K562 (cell line): ENCODE data around the gene MEAF6. TPM values are rescaled to one million over a fixed set of nuclear protein-coding genes. Genes with fewer than 3 reads are reported as not detected.
A peak's percentile ranks its signal among the peaks of the same experiment; 100 is the strongest.

Experiments used
- BMI1 ChIP-seq: fragments of 150-350 bp; IDR thresholded peaks from 2 replicates; pipeline ENCODE4 v1.6.1; 2014; ENCODE audit warnings: low read length
- CBX2 ChIP-seq: fragments of 200-600 bp; sonication (generic); IDR thresholded peaks from one replicate; pipeline ENCODE4 v1.6.1; 2012; ENCODE audit warnings: mild to moderate bottlenecking, low read length, inconsistent platforms; ENCODE audit not compliant: insufficient read depth, poor library complexity, severe bottlenecking
- CEBPG ChIP-seq, 3 experiments: fragments of 200-800 bp in 1 of 3; sonication (Bioruptor generic) in 1 of 3; sonication (generic) in 1 of 3; formaldehyde crosslinking in 1 of 3; IDR thresholded peaks in 2 of 3; conservative IDR thresholded peaks in 1 of 3; 2 replicates each; pipeline versions ENCODE4 v1.6.1 to v1.8.0; 2016 to 2022; ENCODE audit warnings: missing compliant biosample characterization in 2 of 3, missing genetic modification characterization in 2 of 3, mild to moderate bottlenecking in 1 of 3, missing genetic modification reagents in 1 of 3
- DNMT1 ChIP-seq: fragments of 450-650 bp; IDR thresholded peaks from 2 replicates; pipeline ENCODE4 v1.6.1; 2016; ENCODE audit warnings: antibody characterized with exemption, mild to moderate bottlenecking
- EHMT2 ChIP-seq: fragments of 450-650 bp; IDR thresholded peaks from 2 replicates; pipeline ENCODE4 v1.6.1; 2018; ENCODE audit warnings: antibody characterized with exemption
- FOXK2 ChIP-seq, 2 experiments: fragments of 450-650 bp; IDR thresholded peaks in 1 of 2; conservative IDR thresholded peaks in 1 of 2; 2 replicates each; pipeline ENCODE4 v1.6.1; 2016; ENCODE audit warnings: low read depth in 2 of 2, mild to moderate bottlenecking in 1 of 2
- HNRNPK ChIP-seq: fragments of 200-400 bp; formaldehyde crosslinking; IDR thresholded peaks from one replicate; pipeline ENCODE4 v1.6.1; 2018; ENCODE audit warnings: mild to moderate bottlenecking, low read depth, low read length; ENCODE audit not compliant: poor library complexity, severe bottlenecking
- KLF13 ChIP-seq: fragments of 450-650 bp; IDR thresholded peaks from 2 replicates; pipeline ENCODE4 v1.6.1; 2016; ENCODE audit warnings: missing genetic modification characterization, low read depth, mild to moderate bottlenecking, missing compliant biosample characterization, moderate library complexity, borderline replicate concordance
- PHF8 ChIP-seq: fragments of 200-600 bp; sonication (generic); IDR thresholded peaks from 2 replicates; pipeline ENCODE4 v1.6.1; 2012; ENCODE audit warnings: mixed run types, mild to moderate bottlenecking, inconsistent platforms, low read length, moderate library complexity, borderline replicate concordance
- PRMT5 ChIP-seq: sonication (generic); formaldehyde crosslinking; IDR thresholded peaks from 2 replicates; pipeline ENCODE4 v1.5.0; 2020; ENCODE audit warnings: missing genetic modification reagents
- PRPF4 ChIP-seq: fragments of 200-400 bp; formaldehyde crosslinking; IDR thresholded peaks from one replicate; pipeline ENCODE4 v1.6.1; 2017; ENCODE audit warnings: low read length, low read depth, mild to moderate bottlenecking; ENCODE audit not compliant: insufficient read depth, poor library complexity, severe bottlenecking
- SMARCC2 ChIP-seq: fragments of 450-650 bp; IDR thresholded peaks from 2 replicates; pipeline ENCODE4 v1.6.1; 2017; ENCODE audit warnings: antibody characterized with exemption, moderate library complexity, mild to moderate bottlenecking, low read depth
- SP2 ChIP-seq: IDR thresholded peaks from 2 replicates; pipeline ENCODE4 v1.6.1; 2011; ENCODE audit warnings: mild to moderate bottlenecking, low read depth, low read length, moderate library complexity; ENCODE audit not compliant: poor library complexity, severe bottlenecking; ENCODE audit errors: extremely low read depth
- ZNF121 ChIP-seq: sonication (generic); formaldehyde crosslinking; conservative IDR thresholded peaks from 2 replicates; pipeline ENCODE4 v1.8.0; 2022; ENCODE audit warnings: missing genetic modification reagents
- ZNF140 ChIP-seq: fragments of 250-450 bp; sonication (Bioruptor Pico); IDR thresholded peaks from 2 replicates; pipeline ENCODE4 v1.8.0; 2021; ENCODE audit warnings: moderate library complexity, mild to moderate bottlenecking, inconsistent platforms
- ZNF316 ChIP-seq: fragments of 450-650 bp; IDR thresholded peaks from 2 replicates; pipeline ENCODE4 v1.6.1; 2016
- ZNF354B ChIP-seq: fragments of 250-450 bp; sonication (Bioruptor Pico); IDR thresholded peaks from 2 replicates; pipeline ENCODE4 v1.4.0; 2020
- ZNF584 ChIP-seq: fragments of 200-800 bp; sonication (Bioruptor generic); IDR thresholded peaks from 2 replicates; pipeline ENCODE4 v1.6.1; 2016; ENCODE audit warnings: low read depth, mild to moderate bottlenecking, missing genetic modification characterization, missing compliant biosample characterization
- ZNF695 ChIP-seq: fragments of 450-650 bp; formaldehyde crosslinking; IDR thresholded peaks from 2 replicates; pipeline ENCODE4 v1.4.0; 2020; ENCODE audit warnings: mild to moderate bottlenecking, moderate library complexity
- polyA plus RNA-seq, 8 experiments: library from polyadenylated mRNA; depleted of rRNA in 4 of 8; stranded (reverse) in 5 of 8; unstranded in 3 of 8; fragments of >200 nt; fragmentation: Nextera tagmentation in 2 of 8; fragmentation: Illumina TruSeq in 1 of 8; extraction: Ambion mirVana in 2 of 8; extraction: Trizol in 1 of 8; gene quantifications; 2 replicates each; pipeline versions ENCODE4 v1.2.1 to v1.2.3, GENCODE V29; 2011 to 2014; ENCODE audit warnings: inconsistent platforms in 1 of 8, missing spikeins in 1 of 8
- total RNA-seq, 7 experiments: library from RNA; depleted of rRNA in 6 of 7; stranded (reverse); fragments of >200 nt in 6 of 7; fragmentation: Illumina TruSeq in 2 of 7; extraction: Trizol in 2 of 7; gene quantifications; 2 replicates each; pipeline versions ENCODE4 v1.2.1 to v1.2.3, GENCODE V29; 2011 to 2021; ENCODE audit warnings: low replicate concordance in 1 of 7
- TF ChIP-seq, protein P1 (sequence below): fragments of 450-650 bp; formaldehyde crosslinking; IDR thresholded peaks from 2 replicates; pipeline ENCODE4 v1.4.0; 2022; ENCODE audit warnings: missing genetic modification characterization
- TF ChIP-seq, protein P2 (sequence below): fragments of 200-800 bp; sonication (Bioruptor generic); IDR thresholded peaks from 2 replicates; pipeline ENCODE4 v1.6.1; 2016; ENCODE audit warnings: missing genetic modification characterization, missing compliant biosample characterization

Gene MEAF6
- total and polyA plus RNA-seq, 9 of the 15 experiments (the other 6 are each of a cell fraction or from before 2014, with no cell fraction given), result 55.0 to 151 (median 92.3) TPM

DNA sequence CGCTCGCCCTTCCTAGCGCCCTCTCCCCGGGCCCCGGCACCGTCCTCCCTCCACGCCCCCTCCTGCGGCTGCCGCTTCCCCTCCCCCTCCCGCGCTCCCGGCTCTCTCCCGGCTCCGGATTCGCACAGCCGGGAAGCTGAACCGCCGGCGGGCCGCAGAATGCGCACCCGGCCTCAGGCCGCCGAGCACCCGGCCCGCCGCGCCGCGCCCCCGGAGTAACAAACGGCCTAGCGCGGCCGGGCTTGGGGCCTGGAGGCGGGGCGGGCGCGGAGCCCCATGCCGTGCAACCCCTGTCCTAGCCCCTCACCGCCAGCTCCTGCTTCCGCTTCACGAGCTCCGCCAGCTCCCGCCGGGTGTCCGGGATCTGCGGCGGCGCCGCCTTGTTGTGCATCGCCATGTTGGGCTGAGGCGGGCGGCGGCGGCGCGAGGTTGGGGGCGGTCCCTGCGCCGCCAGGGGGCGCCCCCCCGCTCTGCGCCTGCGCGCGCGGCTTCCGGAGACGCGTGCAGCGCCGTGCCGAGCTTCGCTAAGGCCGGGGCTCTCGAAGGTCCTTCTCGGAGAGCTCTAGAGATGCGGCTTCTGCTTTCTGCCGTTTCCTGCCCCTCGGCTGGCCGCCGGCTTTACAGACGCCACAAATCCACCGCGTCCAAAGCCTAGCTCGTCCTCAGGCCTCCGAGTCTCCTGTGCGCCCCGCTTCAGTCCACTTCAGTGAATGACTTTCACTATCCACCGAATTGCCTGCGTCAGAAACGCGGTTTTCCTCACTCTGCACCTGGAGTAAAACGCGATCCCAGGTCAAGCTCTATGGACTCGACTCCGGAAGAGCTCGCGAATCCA lies at the start of gene MEAF6 (continued):
- TF ChIP-seq ZNF695 (CRISPR knock-in tag) (no peak), HNRNPK (peak; percentile 68), ZNF354B (CRISPR knock-in tag) (no peak), PHF8 (peak; percentile 89; the same call in 1 of the 2 replicates), KLF13 (tag) (peak; percentile 75), EHMT2 (no peak), PRPF4 (no peak), SMARCC2 (no peak; the same call in 1 of the 2 replicates), ZNF140 (CRISPR knock-in tag) (no peak), FOXK2 (conservative IDR thresholded peaks at IDR 0.05 in 1 of 2, IDR thresholded peaks at IDR 0.05 in 1 of 2; ENCODE audit: low read depth in 2 of 2) (peak in 1 of 2 experiments; percentile 15; a peak in 2 of 4 replicates), ZNF584 (CRISPR knock-in tag) (no peak), ZNF121 (CRISPR knock-in tag) (no peak), ZNF316 (peak; percentile 15; the same call in 1 of the 2 replicates), BMI1 (no peak), CBX2 (no peak), CEBPG (CRISPR knock-in tag; IDR thresholded peaks at IDR 0.05) (no peak), CEBPG (tag; conservative IDR thresholded peaks at IDR 0.05 in 1 of 2, IDR thresholded peaks at IDR 0.05 in 1 of 2) (no peak), DNMT1 (no peak), SP2 (no peak), PRMT5 (CRISPR knock-in tag) (no peak)
- TF ChIP-seq, protein P1, sequence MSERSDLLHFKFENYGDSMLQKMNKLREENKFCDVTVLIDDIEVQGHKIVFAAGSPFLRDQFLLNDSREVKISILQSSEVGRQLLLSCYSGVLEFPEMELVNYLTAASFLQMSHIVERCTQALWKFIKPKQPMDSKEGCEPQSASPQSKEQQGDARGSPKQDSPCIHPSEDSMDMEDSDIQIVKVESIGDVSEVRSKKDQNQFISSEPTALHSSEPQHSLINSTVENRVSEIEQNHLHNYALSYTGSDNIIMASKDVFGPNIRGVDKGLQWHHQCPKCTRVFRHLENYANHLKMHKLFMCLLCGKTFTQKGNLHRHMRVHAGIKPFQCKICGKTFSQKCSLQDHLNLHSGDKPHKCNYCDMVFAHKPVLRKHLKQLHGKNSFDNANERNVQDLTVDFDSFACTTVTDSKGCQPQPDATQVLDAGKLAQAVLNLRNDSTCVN (CRISPR knock-in tag), result no peak
- TF ChIP-seq, protein P2, sequence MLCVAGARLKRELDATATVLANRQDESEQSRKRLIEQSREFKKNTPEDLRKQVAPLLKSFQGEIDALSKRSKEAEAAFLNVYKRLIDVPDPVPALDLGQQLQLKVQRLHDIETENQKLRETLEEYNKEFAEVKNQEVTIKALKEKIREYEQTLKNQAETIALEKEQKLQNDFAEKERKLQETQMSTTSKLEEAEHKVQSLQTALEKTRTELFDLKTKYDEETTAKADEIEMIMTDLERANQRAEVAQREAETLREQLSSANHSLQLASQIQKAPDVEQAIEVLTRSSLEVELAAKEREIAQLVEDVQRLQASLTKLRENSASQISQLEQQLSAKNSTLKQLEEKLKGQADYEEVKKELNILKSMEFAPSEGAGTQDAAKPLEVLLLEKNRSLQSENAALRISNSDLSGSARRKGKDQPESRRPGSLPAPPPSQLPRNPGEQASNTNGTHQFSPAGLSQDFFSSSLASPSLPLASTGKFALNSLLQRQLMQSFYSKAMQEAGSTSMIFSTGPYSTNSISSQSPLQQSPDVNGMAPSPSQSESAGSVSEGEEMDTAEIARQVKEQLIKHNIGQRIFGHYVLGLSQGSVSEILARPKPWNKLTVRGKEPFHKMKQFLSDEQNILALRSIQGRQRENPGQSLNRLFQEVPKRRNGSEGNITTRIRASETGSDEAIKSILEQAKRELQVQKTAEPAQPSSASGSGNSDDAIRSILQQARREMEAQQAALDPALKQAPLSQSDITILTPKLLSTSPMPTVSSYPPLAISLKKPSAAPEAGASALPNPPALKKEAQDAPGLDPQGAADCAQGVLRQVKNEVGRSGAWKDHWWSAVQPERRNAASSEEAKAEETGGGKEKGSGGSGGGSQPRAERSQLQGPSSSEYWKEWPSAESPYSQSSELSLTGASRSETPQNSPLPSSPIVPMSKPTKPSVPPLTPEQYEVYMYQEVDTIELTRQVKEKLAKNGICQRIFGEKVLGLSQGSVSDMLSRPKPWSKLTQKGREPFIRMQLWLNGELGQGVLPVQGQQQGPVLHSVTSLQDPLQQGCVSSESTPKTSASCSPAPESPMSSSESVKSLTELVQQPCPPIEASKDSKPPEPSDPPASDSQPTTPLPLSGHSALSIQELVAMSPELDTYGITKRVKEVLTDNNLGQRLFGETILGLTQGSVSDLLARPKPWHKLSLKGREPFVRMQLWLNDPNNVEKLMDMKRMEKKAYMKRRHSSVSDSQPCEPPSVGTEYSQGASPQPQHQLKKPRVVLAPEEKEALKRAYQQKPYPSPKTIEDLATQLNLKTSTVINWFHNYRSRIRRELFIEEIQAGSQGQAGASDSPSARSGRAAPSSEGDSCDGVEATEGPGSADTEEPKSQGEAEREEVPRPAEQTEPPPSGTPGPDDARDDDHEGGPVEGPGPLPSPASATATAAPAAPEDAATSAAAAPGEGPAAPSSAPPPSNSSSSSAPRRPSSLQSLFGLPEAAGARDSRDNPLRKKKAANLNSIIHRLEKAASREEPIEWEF (CRISPR knock-in tag), result no peak
